Erythroblast (primary cell): Measurements from ENCODE around the gene ZBTB14.

Experiments used
- DNase-seq, 2 experiments: peaks; one replicate each; lab custom pipeline; 2025; lab: John Stamatoyannopoulos, UW
- GATA1 ChIP-seq: IDR thresholded peaks from 2 replicates; pipeline ENCODE4 v1.6.1; 2011; ENCODE audit warnings: low read depth, mild to moderate bottlenecking, control low read depth, low read length, moderate library complexity
- POLR2A ChIP-seq: IDR thresholded peaks from 2 replicates; pipeline ENCODE4 v1.6.1; 2011; ENCODE audit warnings: mild to moderate bottlenecking, low read length

The ZBTB14 gene

DNA sequence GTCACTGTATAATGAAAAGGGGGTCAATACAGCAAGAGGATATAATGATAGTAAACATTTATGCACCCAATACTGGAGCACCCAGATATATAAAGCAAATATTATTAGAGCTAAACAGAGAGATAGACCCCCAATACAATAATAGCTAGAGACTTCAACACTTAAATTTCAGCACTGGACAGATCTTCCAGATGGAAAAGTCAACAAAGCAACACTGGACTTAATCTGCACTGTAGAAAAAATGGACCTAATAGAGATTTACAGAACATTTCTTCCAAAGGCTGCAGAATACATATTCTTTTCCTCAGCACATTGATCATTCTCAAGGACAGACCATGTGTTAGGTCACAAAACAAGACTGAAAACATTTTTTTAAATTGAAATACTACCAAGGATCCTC, 26.7 kb downstream of the ZBTB14 start:
- DNase-seq, result no peak
- TF ChIP-seq GATA1, result no peak

DNA sequence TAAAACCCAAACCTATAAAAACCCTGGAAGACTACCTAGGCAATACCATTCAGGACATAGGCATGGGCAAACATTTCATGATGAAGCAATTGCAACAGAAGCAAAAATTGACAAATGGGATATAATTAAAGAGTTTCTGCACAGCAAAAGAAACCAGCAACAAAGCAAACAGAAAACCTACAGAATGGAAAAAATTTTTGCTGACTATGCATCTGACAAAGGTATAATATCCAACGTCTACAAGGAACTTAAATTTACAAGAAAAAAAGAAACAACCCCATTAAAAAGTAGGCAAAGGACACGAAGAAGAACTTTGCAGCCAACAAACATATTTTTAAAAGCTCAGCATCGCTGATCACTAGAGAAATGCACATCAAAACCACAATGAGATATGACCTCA, 28.8 kb downstream of the ZBTB14 start:
- TF ChIP-seq GATA1 (no peak), POLR2A (no peak)

DNA sequence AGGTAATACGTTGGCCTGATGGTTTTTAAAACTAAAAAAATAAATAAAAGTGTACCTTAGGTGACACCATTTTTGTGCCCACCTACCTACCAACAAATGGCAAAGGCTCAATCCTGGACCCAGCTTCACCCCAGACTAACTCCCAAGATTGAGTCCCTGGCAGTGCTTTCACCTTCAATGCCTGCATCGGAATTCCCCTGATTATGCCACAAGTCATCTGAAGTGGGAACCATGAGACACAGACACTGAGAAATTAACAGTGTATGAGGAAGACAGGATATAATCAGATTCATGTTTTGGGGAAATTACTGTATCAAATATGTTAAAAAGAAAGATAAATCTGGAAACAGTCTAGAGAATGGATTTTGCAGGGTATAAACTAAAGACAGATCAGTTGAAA, 41.6 kb downstream of the ZBTB14 start:
- DNase-seq, result no peak

More for the DNA sequence above, 28.8 kb downstream of the ZBTB14 start:
- DNase-seq, result no peak

DNA sequence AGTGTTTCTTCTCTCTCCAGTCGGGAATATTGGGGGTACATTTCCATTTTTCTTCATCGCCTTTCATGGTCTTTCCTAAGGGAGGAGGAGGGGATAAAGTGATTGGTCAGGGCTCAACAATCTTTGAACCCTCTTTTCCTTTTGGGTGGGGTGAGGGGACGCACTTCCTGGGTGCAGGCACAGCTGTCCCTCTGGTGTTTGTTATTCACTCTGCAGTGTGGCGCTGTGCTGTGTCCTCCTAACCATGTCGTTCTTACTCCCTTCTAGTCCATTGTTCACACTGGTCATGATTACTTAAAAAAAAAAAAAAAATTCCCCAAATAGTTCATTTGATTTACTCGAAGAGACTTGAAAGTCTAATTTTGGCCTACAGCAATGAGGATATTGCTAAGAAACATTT, 44.4 kb downstream of the ZBTB14 start:
- DNase-seq, result no peak
- TF ChIP-seq POLR2A (no peak), GATA1 (no peak)

More for the DNA sequence above, 41.6 kb downstream of the ZBTB14 start:
- TF ChIP-seq GATA1 (no peak), POLR2A (no peak)

DNA sequence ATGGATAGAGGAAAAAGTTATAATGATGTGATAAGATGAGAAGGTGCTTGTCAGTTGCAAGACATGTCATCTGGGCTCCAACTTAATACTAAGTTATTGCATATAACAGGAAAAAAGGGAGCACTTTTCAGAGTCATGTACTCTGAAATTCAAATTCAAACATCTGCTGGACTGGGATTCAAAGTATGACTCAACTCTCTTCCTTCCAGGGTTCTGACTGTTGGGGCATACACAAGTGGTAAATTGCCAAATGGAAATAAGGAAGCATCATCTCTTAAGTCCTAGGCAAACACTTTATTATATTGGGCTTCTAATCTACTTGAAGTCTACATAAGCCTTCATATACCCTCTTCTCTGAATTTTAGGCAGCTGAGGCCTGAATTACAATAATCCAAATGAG, 44.9 kb downstream of the ZBTB14 start:
- TF ChIP-seq POLR2A (no peak), GATA1 (no peak)
- no peak for DNase-seq

DNA sequence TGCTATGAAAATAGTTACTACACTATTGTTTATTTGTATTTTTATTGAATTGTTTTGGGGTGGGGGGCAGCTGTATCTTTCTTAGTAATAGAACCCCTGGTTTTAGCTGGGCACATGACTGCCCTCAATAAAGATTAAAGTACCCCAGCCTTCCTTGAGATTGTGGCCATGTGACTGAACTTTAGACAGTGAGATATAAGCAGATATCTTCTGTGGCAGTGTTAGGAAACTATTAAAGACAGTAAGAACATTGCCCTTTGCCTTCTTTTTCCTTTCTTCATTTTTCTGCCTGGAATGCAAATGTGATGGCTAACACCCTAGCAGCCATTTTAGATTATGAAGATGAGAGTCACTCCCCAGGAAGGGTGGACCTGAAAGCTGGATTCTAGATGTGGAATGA, 50.6 kb downstream of the ZBTB14 start:
- TF ChIP-seq GATA1 (no peak), POLR2A (no peak)
- DNase-seq, result no peak

DNA sequence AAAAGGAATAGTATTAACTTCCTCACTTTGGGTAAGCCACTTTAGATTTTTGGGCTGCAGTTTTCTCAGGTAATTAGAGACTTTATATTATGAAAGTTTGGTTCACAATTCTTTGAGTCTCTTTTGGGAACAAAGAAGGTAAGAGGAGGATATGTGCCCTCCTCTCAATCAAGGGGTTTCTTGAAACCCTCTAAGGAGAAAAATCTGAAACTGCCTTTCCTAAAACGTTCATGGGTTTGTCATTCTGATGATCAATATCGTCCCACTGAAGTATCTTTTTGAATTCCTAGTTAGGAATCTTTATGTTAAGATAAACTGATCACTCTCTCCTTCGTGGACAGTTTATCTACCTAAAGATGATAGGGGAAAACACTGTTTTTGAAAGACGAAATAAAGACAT, 56.1 kb downstream of the ZBTB14 start:
- TF ChIP-seq GATA1, result no peak
- no peak for TF ChIP-seq POLR2A
- DNase-seq, result no peak
